Fibroblast of villous mesenchyme (primary cell): ENCODE measurements around the gene STIM1. TPM values are rescaled to one million over a fixed set of nuclear protein-coding genes. Genes with fewer than 3 reads are reported as not detected.

Experiments used
- DNase-seq: peaks from one replicate; pipeline ENCODE4 v3.0.0-alpha.2; 2010; ENCODE audit warnings: low read depth
- H3K4me3 ChIP-seq: 2 replicates; pipeline ENCODE4 v1.5.1; 2011; ENCODE audit warnings: low read depth, mild to moderate bottlenecking, low read length
- CTCF ChIP-seq: IDR thresholded peaks from 2 replicates; pipeline ENCODE4 v1.5.1; 2012; ENCODE audit warnings: low read depth, mild to moderate bottlenecking, low read length; ENCODE audit not compliant: insufficient read depth
- total RNA-seq: library from RNA; depleted of rRNA; stranded (reverse); fragments of >200 nt; gene quantifications from 2 replicates; pipeline ENCODE4 v1.2.3, GENCODE V29; 2012

STIM1 gene
- total RNA-seq, 1 donor = 36.7 TPM

- no peak for DNase-seq
- no peak overlapping the region for H3K4me3 ChIP-seq
- TF ChIP-seq CTCF = no peak
These were observed 108.6 kb downstream of the STIM1 start for GRCh38 chr11:3964056-3964455.

GRCh38 chr11:3964935-3965604 lies 109.6 kb downstream of the STIM1 start:
- TF ChIP-seq CTCF = no peak
- H3K4me3 ChIP-seq = no peak overlapping the region
- no peak for DNase-seq

DNA sequence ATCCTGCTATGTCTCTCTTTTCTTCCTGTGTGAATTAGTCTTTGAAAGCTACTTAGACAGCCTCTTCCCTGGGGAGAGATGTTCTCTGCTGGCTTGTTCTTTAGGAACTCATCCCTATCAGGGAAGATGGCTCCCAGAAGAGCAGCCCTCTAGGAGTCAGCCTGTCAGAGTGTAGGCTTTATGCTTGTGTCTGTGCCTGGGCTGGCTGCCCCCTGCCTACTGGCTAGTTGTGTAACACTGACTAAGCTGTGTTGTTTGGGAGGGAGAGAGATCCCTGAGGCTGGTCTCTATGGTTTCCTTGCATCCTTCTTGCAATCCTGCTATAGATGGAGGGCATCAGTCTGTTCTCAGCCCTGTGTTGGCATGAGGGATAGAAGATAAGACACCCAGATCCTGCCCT lies 112.2 kb downstream of the STIM1 start:
- no peak overlapping the region for H3K4me3 ChIP-seq
- no peak for TF ChIP-seq CTCF
- DNase-seq = no peak

DNA sequence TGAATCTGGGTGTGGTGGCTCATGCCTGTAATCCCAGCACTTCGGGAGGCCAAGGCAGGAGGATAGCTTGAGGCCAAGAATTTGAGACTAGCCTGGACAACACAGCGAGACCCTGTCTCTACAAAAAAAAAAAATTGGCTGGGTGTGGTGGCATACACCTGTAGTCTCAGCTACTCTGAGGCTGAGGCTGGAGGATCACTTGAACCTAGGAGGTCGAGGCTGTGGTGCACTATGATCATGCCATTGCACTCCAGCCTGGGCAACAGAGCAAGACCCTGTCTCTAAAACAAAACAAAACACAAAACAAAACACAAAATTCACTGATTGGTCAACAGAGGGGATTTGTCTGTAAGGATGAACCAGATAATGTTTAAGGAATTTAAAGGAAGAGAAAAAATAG lies 113.7 kb downstream of the STIM1 start:
- no peak for DNase-seq
- TF ChIP-seq CTCF = no peak
- no peak overlapping the region for H3K4me3 ChIP-seq

GRCh38 chr11:3969613-3970012 lies 114.1 kb downstream of the STIM1 start:
- H3K4me3 ChIP-seq = no peak overlapping the region
- DNase-seq = no peak
- TF ChIP-seq CTCF = no peak

DNA sequence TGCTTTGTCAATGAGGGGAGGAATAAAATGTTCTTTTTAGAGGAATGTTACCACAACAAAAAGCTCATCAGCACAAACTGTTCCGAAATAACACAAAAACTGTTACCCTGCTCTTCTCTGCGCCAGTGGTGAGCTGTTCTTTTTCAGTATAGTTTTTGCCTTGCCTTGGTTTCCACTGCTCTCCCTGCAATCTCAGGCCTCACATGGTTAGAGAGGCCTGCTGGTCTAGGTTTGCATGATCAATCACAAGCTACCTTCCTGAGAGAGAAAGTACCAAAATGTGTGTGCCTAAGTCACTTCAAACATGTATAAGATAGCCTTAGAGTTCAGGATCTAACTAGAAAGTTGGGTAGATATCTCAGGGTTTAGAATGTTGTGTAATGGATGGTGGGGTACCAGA lies 114.6 kb downstream of the STIM1 start:
- no peak for TF ChIP-seq CTCF
- no peak overlapping the region for H3K4me3 ChIP-seq
- no peak for DNase-seq

DNA sequence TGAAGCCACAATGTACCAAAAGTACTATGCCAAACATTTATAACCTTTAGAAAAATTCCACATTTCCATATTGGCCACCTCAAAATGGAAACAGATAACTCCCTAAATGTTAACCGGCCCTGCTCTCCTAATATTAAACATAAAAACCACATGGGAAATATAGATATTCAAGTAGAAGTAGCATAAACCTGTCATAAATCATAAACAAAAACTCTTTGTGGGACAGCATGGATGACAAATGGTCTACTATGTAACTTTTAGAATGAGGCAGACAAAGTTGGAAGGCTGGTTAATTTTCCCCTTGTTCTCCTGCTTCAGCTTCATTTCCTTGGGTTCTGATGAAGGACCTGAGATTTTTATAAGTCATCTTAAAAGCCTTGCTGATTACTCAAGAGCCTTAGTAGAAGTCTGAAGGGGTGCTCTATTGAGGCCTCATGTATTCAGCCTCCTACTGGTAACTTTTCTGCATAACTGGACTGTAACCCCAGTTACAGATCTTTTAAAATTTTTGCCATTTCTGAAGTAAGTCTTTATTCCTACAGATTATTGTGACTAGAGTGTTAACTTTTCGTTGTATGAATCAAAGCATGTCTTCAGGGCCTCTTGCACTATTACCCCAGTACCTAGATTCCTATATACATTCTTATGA lies 116.4 kb downstream of the STIM1 start:
- TF ChIP-seq CTCF = peak; percentile 31
- DNase-seq = peak; percentile 57
- H3K4me3 ChIP-seq = no peak overlapping the region
